GM19468 (cell line): ENCODE data around the gene EPM2A.

Experiments used
- ATAC-seq: cut with Tn5 transposase; IDR thresholded peaks from one replicate; pipeline ENCODE4 v1.9.1; 2021; ENCODE audit warnings: mild to moderate bottlenecking, moderate library complexity, moderate number of reproducible peaks; ENCODE audit not compliant: unreplicated experiment; ENCODE audit errors: extremely low read depth

The EPM2A gene

DNA sequence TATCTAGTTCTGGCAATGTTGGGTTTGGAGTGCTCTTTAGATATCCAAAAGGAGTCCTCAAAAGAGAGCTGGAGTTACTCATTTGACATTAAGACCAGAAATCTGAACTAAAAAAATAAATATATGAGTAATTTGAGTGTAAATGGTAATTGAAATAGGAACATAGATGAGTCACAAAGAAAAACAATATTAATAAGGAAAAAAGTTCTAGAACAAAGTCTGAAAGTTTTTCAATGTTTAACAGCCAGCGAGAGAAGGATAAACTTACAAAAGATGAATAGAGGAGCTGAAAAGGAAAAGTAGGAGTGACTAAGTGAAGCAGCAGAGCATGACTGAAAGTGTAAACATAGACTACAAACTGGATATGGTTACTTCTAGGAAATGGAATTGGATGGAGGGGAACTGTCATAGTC lies 46.8 kb downstream of the EPM2A start:
- ATAC-seq: no peak

DNA sequence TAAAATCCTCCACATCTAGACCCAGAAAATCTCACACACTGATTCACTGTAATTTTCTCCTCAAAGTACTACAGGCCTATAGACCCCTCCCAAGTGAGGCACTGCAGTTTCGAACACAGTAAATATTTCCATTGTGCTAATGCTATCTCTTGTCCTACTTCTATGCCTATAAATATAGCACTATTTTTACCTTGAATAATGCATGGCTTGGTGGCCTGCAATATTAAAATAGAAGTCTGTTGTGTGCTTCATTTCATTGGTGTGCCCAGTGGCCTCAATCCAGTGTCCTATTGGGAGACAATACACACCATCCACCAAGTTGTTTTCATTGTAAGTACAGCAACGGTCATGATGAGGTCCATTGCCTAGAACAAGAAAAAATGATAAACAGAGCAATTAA lies 49.4 kb downstream of the EPM2A start:
- ATAC-seq: no peak

DNA sequence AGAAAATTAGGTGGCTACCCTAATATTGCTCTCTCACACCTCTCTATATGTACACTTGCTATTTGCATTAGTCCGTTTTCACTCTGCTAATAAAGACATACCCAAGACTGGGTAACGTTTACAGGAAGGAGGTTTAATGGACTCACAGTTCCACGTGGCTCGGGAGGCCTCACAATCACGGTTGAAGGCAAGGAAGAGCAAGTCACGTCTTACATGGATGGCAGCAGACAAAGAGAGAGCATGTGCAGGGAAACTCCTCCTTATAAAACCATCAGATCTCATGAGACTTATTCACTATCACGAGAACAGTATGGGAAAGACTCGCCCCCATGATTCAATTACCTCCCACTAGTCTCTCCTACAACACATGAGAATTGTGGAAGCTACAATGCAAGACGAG lies 53.4 kb downstream of the EPM2A start:
- ATAC-seq: no peak

DNA sequence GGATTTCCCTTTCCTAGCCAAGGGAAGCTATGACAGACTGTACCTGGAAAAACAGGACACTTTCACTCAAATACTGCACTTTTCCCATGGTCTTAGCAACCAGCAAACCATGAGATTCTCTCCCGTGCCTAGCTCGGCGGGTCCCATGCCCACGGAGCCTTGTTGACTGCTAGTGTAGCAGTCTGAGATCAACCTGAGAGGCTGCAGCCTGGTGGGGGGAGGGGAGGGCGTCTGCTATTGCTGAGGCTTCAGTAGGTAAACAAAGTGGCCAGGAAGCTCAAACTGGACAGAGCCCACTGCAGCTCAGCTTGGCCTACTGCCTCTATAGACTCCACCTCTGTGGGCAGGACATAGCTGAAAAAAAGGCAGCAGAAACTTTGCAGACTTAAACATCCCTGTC lies 61.8 kb downstream of the EPM2A start:
- ATAC-seq: no peak

DNA sequence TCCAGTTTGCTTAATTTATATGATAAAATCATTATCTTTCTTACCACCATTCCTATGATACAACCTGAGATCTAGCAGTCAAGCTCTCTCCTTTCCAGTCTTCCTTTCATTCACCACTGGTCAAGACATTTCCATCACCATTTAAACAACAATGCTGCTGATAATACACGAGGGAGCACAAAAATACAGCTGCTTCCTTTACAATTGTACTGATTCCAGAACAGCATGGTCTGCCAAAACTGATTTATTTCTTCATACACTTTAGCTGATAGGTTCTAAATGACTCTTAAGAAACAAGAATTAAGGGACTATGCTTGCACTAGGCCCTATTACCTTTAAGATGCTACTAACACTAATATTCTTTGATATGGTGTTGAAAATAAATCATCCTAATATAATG lies 65.0 kb downstream of the EPM2A start:
- ATAC-seq: no peak

DNA sequence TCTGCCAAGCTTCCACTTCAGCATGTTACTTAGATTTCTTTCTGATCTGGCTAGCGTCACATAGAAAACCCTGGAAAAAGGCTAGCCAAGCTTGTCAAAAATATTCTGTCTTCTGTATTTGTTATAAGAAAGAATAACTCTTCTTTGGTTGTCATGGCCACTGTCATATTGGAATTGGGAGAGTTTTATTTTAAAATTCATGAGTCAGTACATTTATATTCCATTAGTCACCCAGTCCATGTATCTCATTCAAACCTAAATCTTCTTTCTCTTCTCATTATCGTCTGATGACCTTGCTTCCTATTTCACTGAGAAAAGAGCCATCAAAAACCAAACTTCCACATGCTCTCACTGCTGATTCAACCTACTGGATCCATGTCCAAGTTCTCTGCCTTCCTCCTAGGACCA lies 65.7 kb downstream of the EPM2A start:
- ATAC-seq: no peak

DNA sequence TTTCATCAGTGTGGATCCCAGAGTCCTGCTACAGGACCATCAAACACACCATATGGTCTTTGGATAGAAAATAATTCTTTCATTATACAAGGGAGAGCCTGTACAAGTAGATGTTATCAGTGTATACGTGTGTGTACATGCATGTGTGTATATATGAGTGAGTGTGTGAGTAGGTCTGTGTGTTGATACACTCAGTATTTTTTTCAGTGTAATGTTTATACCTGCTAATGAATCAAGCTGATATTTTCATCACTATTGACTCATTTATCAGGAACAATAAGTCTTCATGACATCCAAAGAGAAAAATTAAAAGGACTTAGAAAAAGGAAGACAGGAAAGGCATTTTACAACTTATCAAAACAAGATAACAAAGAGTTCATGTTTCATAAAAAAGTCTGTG lies 66.5 kb downstream of the EPM2A start:
- ATAC-seq: no peak

DNA sequence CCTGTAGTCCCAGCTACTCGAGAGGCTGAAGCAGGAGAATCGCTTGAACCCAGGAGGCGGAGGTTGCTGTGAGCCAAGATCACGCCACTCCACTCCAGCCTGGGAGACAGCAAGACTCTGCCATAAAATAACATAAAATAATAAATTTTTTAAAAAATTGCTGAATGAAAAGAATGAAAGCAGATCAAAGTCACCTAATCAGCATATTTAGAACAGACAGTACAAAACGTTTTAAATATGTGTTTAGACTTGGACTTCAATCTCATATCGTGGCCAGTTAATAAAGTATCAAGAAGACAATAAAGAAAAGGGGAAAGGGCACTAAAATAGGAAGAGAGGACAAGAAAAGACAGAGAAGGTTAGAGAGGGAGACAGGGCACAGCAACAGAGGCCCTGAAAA lies 74.6 kb downstream of the EPM2A start:
- ATAC-seq: no peak

DNA sequence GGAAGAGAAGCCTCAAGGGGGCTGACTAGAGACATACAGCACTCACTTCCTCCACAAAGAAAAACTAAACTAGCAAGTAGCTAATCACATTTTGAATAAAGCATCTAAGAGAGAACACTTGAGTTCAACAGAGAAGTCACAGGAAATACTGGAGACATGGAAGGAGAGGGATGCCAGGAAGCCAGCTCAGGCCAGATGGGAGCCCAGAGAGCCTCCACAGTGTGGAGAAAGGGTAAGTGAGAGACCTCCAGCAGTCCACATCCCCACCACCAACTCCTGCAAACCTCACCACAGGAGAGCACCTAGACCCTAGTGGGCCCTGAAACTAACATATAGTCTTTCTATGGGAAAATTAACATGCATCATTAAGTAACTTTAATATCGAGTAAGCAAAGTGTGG lies 79.2 kb downstream of the EPM2A start:
- no peak for ATAC-seq

DNA sequence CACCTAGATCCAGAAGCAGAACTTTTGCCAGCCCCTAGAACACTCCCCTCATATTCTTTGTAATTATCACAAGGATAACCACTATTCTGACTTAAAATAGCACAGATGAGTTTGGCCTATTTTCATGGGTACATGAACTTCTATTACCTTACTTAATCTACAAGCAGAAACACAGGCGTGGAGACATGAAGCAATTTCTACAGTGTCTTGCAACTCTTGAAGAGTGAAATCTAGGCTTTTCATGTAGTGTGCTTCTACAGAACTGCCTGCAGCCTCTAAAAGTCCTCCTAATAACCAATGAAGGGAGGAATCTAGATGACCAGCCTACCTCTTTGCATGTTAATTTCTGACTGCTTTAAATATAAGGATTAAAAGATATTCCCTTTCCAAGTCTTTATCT lies 82.7 kb downstream of the EPM2A start:
- ATAC-seq: no peak

DNA sequence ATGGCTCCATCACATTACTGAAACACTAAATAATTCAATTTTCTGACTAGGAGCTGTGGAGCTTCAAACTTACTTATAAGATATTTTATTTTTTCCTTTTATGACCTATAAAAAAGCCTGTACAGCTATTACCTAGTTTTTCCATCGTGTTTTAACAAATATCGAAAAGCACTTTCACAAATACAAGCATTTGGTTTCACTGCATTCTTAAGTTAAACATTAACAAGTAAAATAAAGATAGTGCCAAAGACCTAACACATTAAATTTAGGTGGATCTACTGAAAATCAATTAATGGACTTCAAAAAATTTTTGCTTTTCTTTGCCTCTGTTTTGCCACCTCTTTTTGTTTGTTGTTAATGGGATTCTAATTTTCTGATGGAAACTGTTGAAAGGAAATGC lies 83.3 kb downstream of the EPM2A start:
- ATAC-seq: no peak

DNA sequence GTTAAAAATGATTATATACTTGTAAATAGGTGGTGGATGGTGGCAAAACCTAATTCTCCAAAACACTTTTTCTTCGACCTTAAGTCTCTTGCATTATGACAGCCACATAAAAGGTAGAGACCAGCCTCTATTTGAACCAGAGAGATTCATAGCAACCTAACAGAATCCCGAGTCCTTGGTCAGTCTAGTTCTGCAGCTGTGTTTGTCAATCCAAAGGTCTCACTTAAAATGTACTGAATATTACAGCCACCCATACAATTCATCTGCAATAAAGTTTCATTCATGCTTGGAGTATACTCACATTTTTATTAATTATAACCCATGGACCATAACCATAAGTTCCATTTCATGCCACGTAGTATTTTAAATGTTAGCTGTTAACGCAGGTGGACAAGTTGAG lies 87.2 kb downstream of the EPM2A start:
- no peak for ATAC-seq

DNA sequence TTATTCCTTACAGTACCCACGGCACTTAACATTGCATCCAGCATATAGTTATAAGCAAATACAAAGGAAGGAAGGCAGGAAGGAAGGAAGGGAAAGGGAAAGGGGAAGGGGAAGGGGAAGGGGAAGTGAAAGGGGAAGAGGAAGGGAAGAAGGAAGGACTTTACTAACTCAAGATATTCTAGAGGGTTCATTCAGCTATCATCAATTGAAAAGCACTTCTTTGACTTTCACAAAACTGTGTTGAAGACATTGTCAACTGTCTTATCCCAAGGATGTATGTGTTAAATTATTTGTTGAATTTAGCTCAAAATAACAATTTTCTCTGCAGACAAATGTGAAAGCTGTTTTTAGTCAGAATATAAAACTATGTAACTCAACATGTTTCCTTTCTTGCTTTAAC lies 87.7 kb downstream of the EPM2A start:
- no peak for ATAC-seq

DNA sequence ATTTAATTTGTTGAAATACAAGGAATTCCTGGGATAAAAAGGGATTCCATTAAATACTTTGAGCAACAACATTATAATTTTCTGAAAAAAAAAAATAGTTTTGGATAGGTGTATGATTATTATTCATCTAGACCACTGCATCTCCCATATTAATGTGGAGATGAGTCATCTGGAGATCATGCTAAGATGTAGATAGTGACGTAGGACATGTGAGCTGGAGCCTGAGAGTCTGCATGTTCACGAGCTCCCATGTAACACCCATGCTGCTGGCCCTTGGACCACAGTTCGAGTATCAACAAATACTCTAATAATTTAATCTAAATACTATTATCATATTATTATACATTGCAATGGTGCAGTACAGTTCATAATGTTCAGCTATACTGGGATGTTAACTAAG lies 91.6 kb downstream of the EPM2A start:
- no peak for ATAC-seq

DNA sequence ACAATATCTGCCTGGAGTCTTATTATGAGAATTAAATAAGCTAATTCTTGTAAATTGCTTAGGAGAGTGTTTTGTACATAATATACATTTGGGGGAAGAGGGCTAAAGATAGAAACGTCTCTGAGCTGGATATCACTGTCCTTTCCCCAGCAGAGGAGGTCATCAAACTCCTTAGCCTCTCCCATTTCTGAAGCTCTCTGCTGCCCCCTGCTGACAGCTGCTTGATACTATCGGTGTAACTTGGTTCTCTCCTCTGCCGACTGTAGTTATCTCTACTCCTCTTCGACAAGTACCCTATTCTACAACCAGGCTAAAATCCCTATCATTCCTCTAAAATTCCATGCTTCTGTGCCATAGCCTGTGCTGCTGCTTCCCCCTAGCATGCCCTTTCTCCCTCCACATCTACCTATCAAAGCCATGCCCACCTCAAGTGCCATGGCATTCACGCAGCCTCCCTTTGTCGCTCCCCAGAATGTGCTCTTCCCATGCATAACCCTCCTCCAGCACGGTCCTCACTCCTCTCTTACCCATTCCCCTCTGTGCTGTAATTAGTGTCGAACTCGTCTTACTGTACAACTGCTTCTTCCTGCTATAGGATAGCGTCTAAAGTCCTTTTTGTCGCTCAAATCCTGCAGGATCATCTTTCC lies 101.2 kb downstream of the EPM2A start:
- peak; percentile 57 for ATAC-seq

DNA sequence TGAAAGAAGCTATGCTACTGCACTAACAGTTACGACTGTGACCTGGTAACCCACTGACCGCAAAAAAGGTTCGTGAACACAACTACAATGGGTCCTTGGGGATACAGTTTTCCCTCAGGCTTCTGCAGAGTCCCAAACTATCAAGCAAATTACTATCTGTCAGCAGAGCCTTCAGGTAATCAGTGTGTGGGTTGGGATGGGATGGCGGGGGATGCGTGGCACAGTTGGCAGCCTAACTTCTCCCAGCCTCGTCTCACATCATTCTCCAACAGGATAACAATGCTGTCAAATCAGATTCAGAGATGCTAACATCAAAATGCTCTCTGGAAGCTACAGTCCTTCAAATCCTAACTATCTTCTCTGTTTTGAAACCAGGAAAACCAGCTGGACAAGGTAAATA lies 102.3 kb downstream of the EPM2A start:
- ATAC-seq: no peak

DNA sequence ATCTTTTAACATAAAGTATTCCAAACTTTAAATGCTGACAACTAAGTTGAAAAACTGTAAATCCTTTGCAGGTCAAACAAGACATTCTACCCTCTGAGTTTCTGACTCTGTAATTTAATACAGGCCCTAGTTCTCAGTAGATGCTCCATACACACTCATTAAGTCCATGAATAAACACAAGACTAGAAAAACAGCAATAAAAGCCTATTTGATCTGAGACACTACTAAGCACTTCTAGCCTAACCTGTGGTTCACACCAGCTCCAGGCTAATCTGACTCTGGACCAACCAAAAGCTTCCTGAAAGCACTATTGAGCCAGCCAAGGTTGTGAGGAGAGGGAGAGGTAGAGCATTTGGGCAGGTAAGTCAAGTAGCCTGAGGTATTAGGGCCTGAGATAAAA lies 103.9 kb downstream of the EPM2A start:
- no peak for ATAC-seq

DNA sequence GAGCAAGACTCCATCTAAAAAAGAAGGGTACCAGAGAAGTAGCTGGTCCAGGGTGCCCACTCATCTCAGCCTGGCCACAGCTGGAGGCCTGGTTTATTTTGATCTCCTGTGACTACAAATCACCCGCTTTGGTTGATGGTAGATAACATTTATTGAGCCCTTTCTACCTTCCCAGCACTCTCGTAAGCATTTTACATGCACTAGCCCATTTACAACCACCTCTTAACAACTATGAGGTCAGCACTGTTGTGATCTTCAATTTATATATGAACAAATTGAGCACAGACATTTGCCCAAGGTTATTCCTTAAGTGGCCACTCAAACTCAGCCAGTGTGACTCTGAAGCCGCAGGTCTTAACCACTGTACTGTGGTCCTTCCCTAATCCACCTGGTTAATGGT lies 104.7 kb downstream of the EPM2A start:
- ATAC-seq: no peak

DNA sequence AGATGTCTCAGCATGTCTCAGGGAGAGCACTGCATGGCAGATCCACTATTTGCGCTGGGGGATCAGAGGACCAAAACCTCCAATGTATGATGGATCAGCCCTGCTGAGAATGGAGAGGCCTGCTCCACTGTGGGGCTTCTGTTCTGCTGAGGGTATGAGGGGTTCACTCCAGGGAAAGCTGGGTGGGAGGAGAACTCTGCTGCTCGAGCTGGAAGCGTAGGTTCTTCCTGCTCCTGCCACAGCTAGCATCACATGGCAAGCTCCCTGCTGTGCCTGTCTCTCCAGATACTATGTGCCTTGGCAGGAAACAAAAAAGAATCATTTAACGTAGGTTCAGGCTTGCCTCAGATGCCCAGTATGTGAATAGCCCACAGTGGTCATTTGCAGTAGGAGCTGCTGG lies 105.8 kb downstream of the EPM2A start:
- no peak for ATAC-seq

DNA sequence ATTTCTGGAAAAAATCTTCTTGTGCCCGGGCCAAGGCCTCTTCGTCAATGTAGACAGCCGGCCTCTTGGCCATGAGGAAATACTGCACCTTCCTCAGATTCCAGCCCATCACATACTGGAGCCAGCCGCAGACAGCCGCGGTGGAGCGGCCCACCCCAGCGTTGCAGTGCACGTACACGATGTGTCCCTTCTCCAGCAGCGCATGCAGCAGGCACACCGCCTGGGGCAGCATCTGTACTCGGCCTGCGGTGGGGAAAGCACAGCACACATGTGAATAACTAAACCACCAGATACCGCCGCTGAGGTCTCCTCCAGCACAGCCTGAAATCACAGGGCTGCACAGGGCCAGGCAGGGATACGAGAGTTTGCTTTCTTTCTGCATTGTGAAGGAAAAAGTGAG lies 107.9 kb downstream of the EPM2A start:
- ATAC-seq: no peak

DNA sequence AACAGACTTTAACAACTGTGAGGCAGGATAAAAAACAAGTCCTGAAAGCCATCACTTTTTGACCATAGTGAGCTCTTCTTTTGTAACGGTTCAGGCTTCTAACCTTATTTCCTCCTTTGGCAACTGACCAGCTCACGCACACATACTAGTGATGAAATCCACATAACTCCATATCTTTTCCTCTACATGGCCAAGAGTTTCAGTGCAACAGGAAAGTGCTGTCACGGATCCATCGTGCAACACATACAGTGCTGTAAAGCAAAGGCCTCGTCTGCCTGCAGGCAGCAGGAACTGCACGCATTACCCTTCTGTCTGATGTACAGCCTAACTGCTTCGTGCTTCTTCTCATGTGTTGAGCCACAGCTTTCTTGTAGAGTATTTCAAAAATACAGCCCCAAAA lies 108.5 kb downstream of the EPM2A start:
- no peak for ATAC-seq

DNA sequence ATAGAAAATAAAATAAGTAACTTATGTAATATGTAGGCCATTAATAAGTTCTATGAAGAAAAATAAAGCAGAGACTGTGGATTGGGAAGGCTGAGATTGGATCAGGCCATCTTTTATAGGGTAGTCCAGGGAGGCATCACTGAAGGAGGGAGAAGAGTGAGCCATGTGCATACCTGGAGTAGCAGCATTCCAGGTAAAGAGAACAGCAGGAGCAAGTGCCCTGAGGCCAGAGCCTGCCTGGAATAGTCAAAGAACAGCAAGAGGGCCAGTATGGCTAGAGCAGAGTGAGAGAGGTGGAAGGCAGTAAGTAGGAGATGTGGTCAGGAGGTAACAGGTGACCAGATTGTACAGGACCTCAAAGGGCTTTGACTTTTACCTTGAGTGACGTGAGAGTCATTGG lies 112.1 kb downstream of the EPM2A start:
- no peak for ATAC-seq

DNA sequence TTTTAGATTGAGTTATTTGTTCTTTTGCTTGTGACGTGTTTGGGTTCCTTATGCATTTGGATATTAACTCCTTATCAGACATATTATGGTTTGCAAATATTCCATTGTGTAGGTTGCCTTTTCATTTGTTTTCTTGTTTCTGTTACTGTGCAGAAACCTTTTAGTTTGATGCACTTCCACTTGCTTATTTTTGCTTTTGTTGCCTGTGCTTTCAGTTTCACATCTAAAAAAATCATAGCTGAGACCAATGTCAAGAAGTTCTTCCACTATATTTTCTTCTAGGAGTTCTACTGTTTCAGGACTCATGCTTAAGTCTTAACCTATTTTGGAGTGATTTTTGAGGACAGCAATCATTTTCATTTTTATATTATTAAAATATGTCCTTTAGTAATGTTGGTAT lies 113.5 kb downstream of the EPM2A start:
- no peak for ATAC-seq
